Sigmoid colon (tissue), 4 donors: Measurements from ENCODE around the gene RSPH9.

Experiments
- CTCF ChIP-seq, 4 experiments: fragments of 450-650 bp in 3 of 4; fragments of 200-600 bp in 1 of 4; IDR thresholded peaks; one replicate each; pipeline ENCODE4 v1.5.1; 2016 to 2019; ENCODE audit warnings: antibody characterized with exemption in 4 of 4, mild to moderate bottlenecking in 3 of 4, moderate library complexity in 2 of 4
- EP300 ChIP-seq, 4 donors: sonication (generic); formaldehyde crosslinking; IDR thresholded peaks; one replicate each; pipeline ENCODE4 v1.6.1; 2017; ENCODE audit warnings: antibody characterized with exemption in 4 of 4
- POLR2A ChIP-seq, 2 donors: fragments of 450-650 bp; IDR thresholded peaks; one replicate each; pipeline ENCODE4 v1.6.1; 2016; ENCODE audit warnings: antibody characterized with exemption in 2 of 2, mild to moderate bottlenecking in 2 of 2, moderate library complexity in 2 of 2
- POLR2AphosphoS5 ChIP-seq, 4 donors: sonication (generic); formaldehyde crosslinking; IDR thresholded peaks; one replicate each; pipeline ENCODE4 v1.6.1; 2017; ENCODE audit warnings: antibody characterized with exemption in 4 of 4

GRCh38 chr6:43629104-43629504 lies 15.7 kb upstream of the RSPH9 start, which contains the start of gene GTPBP2:
- TF ChIP-seq POLR2AphosphoS5 (IDR thresholded peaks at IDR 0.05) (peak; percentile 73 to 88 (median 84)), CTCF (IDR thresholded peaks at IDR 0.05) (no peak), POLR2A (IDR thresholded peaks at IDR 0.05) (peak in 1 of 2 donors; percentile 12), EP300 (IDR thresholded peaks at IDR 0.05) (peak in 1 of 4 donors; percentile 53)
